Gastrocnemius medialis (tissue), 4 donors: ENCODE results near the gene ARHGEF37.

Experiments
- POLR2A ChIP-seq, 2 donors: fragments of 450-650 bp; IDR thresholded peaks; one replicate each; pipeline ENCODE4 v1.6.1; 2017; ENCODE audit warnings: antibody characterized with exemption in 2 of 2, mild to moderate bottlenecking in 2 of 2, moderate library complexity in 2 of 2
- TF ChIP-seq, protein P1 (sequence below), 5 experiments: fragments of 450-650 bp in 3 of 5; fragments of 200-600 bp in 2 of 5; sonication (generic) in 2 of 5; IDR thresholded peaks in 4 of 5; conservative IDR thresholded peaks in 1 of 5; 1 replicate in 4 of 5; 2 replicates in 1 of 5; pipeline ENCODE4 v1.5.1; 2016 to 2019; ENCODE audit warnings: antibody characterized with exemption in 5 of 5, mild to moderate bottlenecking in 3 of 5, moderate library complexity in 3 of 5

- TF ChIP-seq, protein P1, sequence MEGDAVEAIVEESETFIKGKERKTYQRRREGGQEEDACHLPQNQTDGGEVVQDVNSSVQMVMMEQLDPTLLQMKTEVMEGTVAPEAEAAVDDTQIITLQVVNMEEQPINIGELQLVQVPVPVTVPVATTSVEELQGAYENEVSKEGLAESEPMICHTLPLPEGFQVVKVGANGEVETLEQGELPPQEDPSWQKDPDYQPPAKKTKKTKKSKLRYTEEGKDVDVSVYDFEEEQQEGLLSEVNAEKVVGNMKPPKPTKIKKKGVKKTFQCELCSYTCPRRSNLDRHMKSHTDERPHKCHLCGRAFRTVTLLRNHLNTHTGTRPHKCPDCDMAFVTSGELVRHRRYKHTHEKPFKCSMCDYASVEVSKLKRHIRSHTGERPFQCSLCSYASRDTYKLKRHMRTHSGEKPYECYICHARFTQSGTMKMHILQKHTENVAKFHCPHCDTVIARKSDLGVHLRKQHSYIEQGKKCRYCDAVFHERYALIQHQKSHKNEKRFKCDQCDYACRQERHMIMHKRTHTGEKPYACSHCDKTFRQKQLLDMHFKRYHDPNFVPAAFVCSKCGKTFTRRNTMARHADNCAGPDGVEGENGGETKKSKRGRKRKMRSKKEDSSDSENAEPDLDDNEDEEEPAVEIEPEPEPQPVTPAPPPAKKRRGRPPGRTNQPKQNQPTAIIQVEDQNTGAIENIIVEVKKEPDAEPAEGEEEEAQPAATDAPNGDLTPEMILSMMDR (IDR thresholded peaks at IDR 0.05 in 4 of 5, conservative IDR thresholded peaks at IDR 0.05 in 1 of 5), result no peak
- TF ChIP-seq POLR2A (IDR thresholded peaks at IDR 0.05), result no peak
Observed at GRCh38 chr5:149644629-149645028, 63.3 kb downstream of the ARHGEF37 start.
